GM21825 (cell line): ENCODE data around the gene SORBS2.

Experiments used
- ATAC-seq: cut with Tn5 transposase; IDR thresholded peaks from one replicate; pipeline ENCODE4 v1.9.1; 2021; ENCODE audit warnings: mild to moderate bottlenecking, moderate library complexity; ENCODE audit not compliant: unreplicated experiment

Gene SORBS2

DNA sequence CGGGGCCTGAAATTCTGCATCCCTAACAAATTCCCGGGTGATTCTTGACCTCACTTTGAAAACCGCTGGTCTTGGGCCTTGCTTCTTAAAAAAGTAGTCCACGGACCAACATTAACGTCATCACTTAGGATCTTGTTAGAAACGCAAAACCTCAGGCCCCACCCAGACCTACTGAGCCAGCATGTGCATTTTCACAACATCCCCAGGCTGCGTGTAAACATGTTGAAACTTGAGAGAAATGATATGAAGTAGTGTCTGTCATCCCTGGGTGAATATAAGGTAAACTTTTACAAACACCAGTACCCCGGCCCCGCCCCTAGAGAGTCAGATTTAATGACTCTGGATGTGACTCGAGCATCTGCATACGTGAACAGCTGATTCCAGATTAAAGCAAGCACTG, 33.7 kb downstream of the SORBS2 start:
- ATAC-seq = no peak

DNA sequence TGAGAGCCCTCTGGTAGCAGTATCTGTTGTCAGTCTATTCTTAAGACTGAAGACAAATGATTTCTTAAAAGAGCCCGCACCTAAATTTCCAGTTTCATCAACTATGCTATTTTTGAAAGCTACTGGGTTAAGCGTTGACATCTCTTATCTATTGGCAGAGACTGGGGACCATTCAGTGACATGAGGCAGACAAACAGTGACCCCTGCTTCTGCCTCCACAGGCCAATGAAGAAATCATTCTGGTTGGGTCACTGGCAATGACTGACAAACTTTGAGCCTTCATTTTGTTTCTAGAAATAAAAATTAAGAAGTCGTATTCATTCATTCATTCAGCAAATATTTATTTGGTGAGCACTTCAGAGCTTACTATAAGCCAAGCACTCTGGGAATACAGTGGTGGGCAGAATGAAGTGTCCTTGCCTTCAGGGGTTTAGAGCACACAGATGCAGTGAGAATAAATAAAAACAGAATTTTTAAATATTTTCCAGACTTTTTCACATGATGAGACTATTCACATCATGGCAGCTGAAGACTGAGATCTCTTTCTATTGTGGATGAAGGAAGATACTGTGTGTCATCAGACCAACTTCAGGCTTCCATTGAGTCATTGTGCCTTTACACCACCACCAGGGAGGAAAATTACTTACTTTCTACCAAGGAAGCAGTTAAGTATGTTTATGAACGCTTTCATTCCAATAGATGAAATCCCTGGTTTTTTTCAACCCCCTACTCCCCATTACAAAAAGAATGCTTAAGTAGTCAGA, 36.0 kb downstream of the SORBS2 start:
- ATAC-seq = no peak

DNA sequence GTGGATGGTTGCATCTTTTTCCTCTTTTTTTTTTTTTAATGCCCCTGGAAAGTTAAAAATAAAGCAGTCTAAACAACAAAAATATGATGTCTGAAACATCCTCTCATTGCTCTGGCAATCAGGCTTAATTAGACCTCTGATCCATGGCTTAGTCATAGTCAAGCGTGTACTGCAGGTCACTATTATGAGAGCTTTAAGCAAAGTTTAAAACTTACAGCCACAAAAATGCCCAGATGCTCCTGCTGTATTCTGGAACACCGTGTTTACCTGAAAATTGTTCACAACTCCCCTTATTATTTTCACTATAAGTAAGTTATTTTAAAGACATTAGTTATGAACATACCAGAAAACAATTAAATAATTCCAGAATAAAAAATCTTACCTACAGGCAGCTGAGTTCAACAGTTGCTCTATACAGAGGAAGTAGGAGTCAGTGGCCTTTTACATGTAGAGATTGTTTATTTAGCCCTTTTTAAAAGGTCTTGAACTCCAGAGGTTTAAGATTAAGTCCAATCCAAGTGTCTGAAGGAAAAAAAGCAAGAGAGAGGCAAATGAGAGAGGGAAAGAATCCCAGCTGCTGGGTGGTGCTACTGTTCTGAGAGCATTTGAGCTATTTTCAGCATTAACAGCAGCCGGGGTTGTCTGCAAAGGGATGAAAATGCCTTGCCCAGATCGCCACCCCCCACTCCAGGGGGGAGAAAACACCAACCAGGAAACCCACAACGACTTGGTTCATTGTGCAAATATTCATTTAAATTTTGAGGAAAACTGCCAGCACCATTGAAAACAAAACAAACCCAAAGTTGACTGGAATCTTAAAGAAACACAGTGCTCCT, 36.9 kb downstream of the SORBS2 start:
- ATAC-seq = no peak

DNA sequence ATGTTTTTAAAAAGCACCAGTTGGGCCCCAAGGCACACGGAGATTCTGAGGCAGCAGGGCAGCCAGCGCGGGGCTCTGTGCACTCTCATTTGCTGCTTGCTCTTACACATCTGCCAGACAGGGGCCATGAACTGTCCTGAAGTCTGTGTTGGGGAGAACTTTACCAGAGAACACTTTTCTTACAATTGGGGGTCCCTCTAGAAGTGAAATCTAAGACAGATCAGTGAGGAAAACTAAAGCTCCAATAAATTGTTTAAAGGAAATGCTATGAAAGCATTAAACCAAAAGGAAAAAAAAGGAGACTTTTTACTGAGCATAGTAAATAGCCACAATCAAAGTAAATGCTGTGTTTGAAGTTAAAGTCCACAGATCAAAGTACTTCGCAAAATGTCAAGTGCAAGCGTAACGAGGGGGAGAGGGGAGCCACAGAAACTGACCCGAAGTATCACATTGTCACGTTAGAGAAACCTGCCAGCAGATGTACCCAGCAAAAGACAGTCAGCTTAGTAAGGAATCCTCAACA, 37.8 kb downstream of the SORBS2 start:
- ATAC-seq = no peak

DNA sequence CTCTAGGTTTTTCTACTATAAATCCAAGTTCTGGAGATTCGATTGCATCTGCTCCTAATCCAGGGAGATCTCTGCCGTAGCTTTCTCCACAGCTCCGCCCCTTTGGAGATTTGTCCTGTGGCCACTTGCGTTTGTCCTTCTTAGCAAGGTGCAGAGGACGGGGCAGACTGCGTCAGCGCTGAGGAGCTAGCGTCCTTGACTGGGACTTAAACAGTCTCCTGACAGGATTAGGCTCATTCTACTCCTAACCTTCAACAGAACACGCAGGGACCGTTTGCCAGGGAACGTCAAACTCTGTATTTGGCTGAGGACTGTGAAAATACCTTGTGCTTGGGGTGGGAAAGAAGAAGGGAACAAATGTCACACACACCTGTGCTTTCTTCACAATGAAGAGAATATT, 38.6 kb downstream of the SORBS2 start:
- no peak for ATAC-seq

DNA sequence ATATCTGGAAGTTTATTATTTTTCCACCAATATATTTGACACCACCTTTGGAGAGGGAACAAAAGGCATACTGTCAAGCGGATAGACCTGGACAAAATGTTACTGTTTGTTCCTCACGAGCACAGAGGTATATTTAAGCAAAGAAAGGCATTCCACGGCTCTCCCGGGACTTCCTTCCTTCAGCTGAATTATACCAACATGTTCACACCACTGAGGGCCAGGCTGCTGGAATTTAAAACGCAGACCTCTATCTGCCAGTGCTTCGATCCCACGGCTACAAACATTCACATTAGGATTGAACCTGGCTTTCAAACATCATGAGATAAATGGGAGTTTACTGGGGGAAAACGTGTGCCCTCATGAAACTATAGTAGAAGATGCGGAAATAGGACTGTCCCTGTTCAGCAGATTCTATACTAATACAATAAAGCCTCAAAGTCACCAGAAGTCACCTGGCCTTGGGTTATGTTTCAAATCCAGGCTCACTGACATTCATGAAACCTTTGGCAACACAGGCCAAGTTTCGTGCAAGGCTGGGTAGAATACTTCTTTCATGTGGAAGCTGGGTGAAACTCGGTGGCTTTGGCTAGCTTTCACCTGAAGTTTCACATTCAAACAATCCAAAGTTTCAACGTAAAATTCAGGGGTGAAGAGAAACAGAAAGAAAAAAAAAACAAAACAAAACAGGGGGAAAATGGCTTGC, 39.5 kb downstream of the SORBS2 start:
- no peak for ATAC-seq

DNA sequence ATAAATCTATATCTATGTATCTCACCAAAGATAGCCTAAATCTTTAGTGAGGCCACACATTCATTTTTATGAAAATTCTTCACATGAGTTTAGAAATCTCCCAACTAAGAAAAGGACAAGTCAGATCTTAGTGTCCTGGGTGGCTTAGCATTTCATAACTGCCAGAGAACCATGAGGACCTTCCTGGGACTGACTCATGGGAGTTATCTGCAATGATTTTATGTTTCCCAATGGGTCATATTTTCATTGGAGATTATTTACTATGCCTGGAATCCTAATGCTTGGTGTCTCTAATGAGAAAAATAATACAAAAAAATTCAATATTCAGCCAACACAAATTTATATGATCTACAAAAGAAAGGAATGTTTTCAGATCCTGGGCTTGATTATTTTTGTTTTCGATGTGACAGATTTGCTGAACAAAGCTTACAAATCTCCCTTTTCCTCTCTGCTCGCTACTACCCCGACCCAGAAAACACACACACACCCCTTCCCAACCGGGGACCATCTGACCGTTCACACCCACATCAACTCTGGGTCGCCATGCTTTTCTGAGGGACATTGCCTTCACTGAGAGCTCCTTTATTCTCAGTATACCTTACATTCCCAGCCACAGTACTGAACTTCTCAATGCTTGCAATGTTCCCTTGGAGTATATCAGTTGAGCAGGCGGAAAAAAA, 40.1 kb downstream of the SORBS2 start:
- ATAC-seq = no peak

DNA sequence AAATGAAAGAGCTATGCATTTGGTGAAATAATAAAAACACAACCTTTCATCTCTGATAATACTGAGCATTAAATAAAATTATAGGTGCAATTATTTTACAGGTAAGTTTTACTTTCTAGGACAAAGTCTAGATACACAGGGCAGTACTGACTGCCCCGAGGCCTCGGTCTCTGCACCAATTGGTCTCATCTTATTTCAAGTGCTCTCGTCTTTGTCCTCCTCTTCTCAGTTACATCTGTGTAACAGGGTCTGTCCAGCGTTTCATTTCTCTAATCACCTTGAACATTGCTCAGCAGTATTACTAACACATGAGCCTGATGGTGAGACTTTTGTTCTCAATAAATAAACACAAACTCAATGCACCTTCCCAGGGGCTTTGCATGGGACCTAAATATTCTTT, 44.5 kb downstream of the SORBS2 start:
- no peak for ATAC-seq

DNA sequence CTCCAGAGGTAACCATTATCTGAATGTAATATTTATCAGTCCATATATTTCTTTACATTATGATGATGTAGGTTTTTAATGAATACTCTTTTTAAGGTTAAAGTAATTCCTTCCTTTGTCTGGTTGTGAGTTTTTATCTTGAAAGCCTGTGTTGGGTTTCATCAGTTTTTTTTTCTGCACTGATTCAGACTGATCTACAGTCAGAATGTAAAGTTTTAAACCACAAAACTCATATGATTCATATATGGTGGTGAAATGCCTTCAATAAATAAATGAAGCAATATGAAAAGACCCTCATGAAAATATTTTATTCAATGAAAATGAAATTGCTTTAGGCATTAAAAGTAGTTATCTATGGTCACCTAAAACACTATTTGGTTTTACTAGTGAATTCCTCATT, 47.1 kb downstream of the SORBS2 start:
- no peak for ATAC-seq

DNA sequence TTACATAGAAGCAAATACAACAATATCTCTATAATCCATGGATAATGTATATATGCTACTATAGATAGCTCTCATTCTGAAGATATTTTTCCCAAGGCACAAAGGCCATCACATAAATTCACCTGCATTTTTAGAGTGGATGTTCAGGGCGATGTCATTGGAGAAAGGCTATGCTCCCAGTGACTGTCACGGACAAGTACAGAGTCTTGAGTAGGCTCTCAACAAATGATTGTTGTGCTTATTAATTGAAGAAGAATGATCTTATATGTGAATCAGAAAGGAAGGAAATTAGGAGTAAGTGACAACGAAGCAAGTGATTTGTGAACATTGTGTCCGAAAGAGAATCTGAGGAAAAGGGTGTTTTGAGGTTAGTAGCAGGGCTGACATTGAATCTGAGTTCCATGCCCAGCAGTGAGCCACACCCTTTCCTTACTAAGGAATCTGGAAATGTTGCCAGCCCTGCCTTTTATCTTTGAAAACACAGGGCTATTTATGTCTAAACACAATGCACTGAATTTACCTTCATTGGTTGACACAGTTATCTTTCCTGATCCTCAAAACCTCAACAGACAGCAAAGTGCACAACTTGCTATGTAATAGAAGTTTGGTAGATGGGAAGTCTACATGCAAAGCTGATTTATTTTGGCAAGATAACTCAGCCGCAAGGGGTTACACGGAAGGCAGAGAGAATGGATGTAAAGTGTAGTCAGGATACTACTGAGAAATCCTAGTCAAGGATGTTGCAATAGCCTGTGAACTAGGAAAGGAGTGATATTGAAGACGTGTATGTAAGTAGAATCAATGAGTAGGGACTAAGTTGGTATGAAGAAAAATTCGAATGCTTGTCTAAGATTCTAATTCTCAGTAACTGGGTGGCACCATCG, 50.4 kb downstream of the SORBS2 start:
- no peak for ATAC-seq

DNA sequence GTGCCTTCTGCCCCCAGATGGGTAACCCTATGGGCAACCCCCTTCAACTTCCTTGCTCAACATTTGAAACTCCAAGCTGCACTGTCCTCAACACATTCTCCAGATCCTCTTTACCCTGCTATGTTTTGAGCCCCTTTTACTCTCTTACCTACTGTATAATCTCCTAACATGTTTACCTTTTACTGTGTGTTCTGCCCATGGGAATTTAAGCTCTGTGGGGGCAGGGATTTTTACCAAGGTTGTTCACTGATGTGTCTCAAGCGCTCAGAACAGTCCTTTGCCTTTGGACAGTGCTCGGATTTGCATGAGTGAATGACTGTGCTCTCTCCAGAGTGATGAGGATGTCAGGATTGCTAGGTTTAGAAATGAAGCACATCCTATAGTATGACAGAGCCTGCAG, 53.2 kb downstream of the SORBS2 start:
- no peak for ATAC-seq

DNA sequence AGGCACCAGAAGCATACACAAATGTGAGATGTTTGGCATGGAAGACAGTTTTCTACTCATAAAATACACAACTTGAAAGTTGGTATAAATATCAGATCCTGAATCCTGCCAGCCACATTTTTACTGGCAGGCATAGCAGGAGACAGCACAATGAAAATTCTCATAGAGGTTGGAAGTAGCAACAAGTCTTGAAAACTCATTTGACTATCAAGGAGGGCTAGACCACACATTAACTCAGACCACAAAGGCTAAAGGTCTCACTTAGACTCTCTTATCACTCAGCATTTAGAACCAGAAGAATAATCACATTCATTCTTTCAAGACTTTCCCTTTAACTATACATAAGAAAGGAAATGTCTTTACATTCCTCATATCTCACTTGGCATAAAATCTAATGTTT, 56.5 kb downstream of the SORBS2 start:
- ATAC-seq = no peak

DNA sequence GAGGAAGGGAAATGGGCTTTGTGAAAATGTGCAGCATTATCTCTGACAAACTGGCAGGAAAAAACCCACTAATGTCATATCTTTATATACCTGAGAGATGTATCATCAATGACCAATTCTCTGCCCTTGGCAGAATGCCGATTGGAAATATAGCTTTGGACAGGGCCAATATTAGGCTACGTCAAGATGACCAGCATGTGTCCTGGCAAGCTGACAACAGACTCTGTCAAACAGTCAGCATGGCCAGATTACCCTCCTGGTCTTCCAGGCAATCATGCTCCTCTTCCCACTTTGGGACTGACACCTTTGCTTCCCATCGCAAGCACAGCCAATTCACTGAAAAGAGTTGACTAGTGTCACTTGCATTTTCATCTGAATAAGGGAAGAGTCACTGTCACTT, 57.0 kb downstream of the SORBS2 start:
- ATAC-seq = no peak

DNA sequence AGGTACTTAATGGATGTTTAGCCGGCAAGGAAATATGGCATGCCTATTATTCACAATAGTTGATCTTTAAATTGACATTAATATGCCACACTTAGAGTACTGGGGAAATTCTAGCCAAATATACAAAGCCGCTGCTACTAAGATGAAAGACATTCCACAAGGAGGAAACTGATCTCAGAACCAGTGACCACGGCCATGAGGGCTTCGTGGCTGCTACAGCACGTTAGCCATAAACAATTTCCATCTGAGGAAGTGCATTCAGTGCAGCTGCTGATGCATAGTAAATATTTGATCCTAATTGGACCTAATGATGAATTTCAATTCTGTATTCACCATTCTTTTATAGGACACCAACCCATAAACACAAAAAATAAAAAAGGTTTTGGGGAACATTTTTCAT, 59.1 kb downstream of the SORBS2 start:
- no peak for ATAC-seq

DNA sequence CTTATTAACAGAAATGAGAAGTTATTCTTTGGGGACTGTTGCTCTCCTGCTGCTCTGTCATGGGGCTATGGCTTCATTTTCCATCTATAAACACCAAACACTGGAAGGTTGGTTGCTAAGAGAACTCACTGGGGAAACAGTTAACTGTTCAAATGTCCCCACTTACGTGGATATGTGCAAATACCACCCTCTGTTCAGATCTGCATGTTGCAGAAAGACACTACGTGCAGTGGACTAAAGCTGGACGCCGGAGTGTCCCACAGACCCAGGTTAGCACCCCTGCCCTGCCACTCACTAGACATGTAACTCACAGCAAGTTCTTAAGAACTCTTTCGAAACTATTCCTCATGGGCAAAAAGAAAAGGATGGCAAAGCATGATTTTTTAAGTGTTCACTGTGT, 62.1 kb downstream of the SORBS2 start:
- no peak for ATAC-seq

DNA sequence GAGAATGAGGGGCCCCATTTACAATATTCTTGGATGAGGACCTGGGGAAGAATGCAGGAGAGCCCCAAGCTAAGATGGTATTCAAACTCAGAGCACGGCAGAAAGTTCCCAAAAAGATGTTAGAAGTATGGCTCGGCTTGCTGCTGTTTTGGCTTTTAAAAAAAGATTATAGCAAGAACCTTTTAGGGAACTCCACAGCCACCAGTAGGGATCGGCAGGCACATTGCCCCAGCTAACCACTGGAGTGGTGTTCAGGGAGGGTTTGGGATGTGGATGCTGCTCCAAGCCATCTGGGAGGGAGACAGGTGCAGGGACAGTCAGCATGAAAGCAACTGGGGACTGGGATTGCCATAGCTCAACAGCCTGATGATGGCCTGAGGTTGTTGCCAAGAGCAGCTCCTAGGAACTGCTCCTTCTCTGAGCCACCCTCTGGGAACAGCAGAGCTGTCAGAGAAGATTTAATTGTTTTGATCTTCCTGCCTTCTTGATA, 63.0 kb downstream of the SORBS2 start:
- ATAC-seq = no peak

DNA sequence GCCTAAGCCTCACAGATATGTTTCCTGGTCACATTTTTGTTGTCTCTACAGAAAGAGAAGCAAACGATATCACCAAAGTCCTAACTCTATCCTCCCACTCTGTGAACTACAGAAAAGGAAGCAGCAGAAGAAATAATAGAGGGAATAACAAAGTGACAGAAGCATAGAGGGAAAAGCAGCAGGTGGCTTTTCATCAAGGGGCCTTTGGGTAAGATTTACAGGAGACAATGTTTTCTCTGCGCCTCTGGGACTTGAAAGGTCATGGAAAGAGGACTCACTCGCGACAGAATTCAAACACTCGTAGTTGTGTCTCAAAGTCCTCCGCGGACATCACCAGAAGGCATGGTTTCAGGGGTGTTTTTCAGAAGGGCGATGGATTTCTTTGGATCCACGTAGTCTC, 66.1 kb downstream of the SORBS2 start:
- ATAC-seq = no peak

DNA sequence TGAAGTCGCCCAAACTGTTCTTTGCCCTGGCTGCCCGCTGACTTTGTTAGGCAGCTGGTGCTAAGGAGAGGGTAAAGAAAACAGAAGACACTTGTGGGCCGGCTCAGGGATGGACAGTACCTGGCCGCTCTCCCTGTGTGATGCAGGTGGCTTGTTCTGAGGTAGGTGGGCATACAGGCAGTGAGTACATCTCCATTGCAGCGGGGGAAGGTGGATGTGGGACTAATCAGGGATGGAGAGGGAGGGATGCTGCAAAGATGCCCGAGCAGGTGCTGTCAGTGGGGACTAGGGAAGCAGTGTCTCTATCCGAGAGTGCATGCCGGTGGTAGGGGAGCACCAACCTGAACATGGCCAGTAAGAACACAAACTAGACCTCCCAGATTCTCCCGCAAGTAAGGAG, 67.0 kb downstream of the SORBS2 start:
- no peak for ATAC-seq

DNA sequence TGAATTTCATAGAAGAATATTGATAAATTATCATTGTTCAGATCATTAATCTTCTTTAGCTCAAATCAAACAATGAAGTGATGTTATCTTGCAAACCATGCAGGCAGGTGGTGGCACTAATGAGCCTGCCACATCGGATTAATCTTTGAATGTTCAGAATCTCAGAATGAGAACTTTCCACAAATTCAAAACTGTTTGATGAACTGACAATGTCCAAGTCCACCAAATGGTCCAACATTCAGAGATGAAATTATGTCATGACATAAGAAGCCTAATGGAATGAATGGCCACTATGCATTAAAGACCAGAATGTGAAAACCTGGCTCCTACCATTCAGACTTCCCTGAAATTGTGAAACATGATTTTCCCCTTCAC, 67.5 kb downstream of the SORBS2 start:
- ATAC-seq = no peak
